Measurements from ENCODE around the gene PROK1. TPM values are rescaled to one million over a fixed set of nuclear protein-coding genes. Genes with fewer than 3 reads are reported as not detected.

PROK1 gene
- total and polyA plus RNA-seq, 2 experiments from 2014 or later = not detected

- H3K4me1 Mint-ChIP-seq = peaks cover 44% of the 10 kb centered on the region
- DNase-seq (ENCODE audit: low spot score) (no peak), ATAC-seq (no peak)
- no peak overlapping the region for H3K27ac ChIP-seq (ENCODE audit: low read depth)
- H3K9me2 ChIP-seq (ENCODE audit: insufficient read depth) = no peaks in the 10 kb centered on the region
- H3K4me2 ChIP-seq = no peak overlapping the region
- peaks cover 13% of the 10 kb centered on the region for H3K27me3 Mint-ChIP-seq (ENCODE audit: insufficient read depth, low read depth, poor library complexity)
- no peaks in the 10 kb centered on the region for H3K27me3 ChIP-seq (ENCODE audit: insufficient read depth)
- no peak overlapping the region for H3K4me3 Mint-ChIP-seq
- H2AFZ ChIP-seq = peak overlapping the region; percentile 47; the same call in 1 of the 2 replicates
- H3K36me3 ChIP-seq (ENCODE audit: insufficient read depth) = no peaks in the 10 kb centered on the region
- no peak overlapping the region for H3K4me3 ChIP-seq
- H3K79me2 ChIP-seq (replicated peaks; ENCODE audit: insufficient read depth) = no peaks in the 10 kb centered on the region
- no peaks in the 10 kb centered on the region for H3K36me3 Mint-ChIP-seq (ENCODE audit: low read depth)
- no peaks in the 10 kb centered on the region for H3F3A ChIP-seq (replicated peaks; ENCODE audit: low read depth)
- H3K27ac Mint-ChIP-seq = no peak overlapping the region
- TF ChIP-seq ZNF462 (CRISPR knock-in tag; IDR thresholded peaks at IDR 0.05) = no peak
- TF ChIP-seq EZH2phosphoT487 (IDR thresholded peaks at IDR 0.05; ENCODE audit: unreplicated experiment) = no peak
- no peak for TF ChIP-seq ZNF331 (CRISPR knock-in tag; IDR thresholded peaks at IDR 0.05; ENCODE audit: low read depth)
- no peak for TF ChIP-seq POLR2AphosphoS5 (IDR thresholded peaks at IDR 0.05; ENCODE audit: low read depth)
- no peak for TF ChIP-seq EZH2 (IDR thresholded peaks at IDR 0.05; ENCODE audit: low read depth, unreplicated experiment)
- no peak for TF ChIP-seq CTCF (conservative IDR thresholded peaks at IDR 0.05; ENCODE audit: low read depth in 2 of 2)
- no peak for TF ChIP-seq STAT1 (IDR thresholded peaks at IDR 0.05; ENCODE audit: unreplicated experiment)
- no peaks in the 10 kb centered on the region for H4K20me1 ChIP-seq (replicated peaks; ENCODE audit: insufficient read depth)
- H3K4me1 ChIP-seq (ENCODE audit: insufficient read depth) = peaks cover 11% of the 10 kb centered on the region; the same call in 1 of the 2 replicates
- no peaks in the 10 kb centered on the region for H3K9me3 Mint-ChIP-seq
These were observed 27.9 kb downstream of the PROK1 start for GRCh38 chr1:110478886-110479285.
